Uterus (tissue), 4 donors: ENCODE measurements around the gene MPP3. TPM values are rescaled to one million over a fixed set of nuclear protein-coding genes. Genes with fewer than 3 reads are reported as not detected.

ENCODE experiments used
- DNase-seq, 2 donors: peaks; one replicate each; pipeline ENCODE4 v3.0.0-alpha.2; 2019 to 2020
- H3K27ac ChIP-seq, 2 donors: fragments of 200-600 bp; sonication (generic); 1 replicate in 1 of 2; 2 replicates in 1 of 2; pipeline ENCODE4 v1.5.1; 2016 to 2018
- H3K27me3 ChIP-seq, 2 donors: fragments of 200-600 bp; sonication (generic); one replicate each; pipeline ENCODE4 v1.5.1; 2018 to 2019; ENCODE audit warnings: control low read depth in 1 of 2
- H3K36me3 ChIP-seq, 2 donors: fragments of 200-600 bp; sonication (generic); one replicate each; pipeline ENCODE4 v1.5.1; 2019; ENCODE audit warnings: control low read depth in 1 of 2
- H3K4me1 ChIP-seq, 2 donors: fragments of 200-600 bp; sonication (generic); one replicate each; pipeline ENCODE4 v1.5.1; 2018 to 2019; ENCODE audit warnings: control low read depth in 1 of 2
- H3K4me3 ChIP-seq, 2 donors: fragments of 200-600 bp; sonication (generic); 1 replicate in 1 of 2; 2 replicates in 1 of 2; pipeline ENCODE4 v1.5.1; 2018 to 2019; ENCODE audit warnings: mild to moderate bottlenecking in 1 of 2
- H3K9me3 ChIP-seq, 2 donors: fragments of 200-600 bp; sonication (generic); one replicate each; pipeline ENCODE4 v1.5.1; 2019; ENCODE audit warnings: control low read depth in 1 of 2
- POLR2A ChIP-seq, 2 donors: fragments of 450-650 bp; IDR thresholded peaks; one replicate each; pipeline ENCODE4 v1.6.1; 2016; ENCODE audit warnings: antibody characterized with exemption in 2 of 2, mild to moderate bottlenecking in 1 of 2, moderate library complexity in 1 of 2
- intact Hi-C: fragments of 100-400 bp; cut with DNase I; formaldehyde crosslinking; loops from one replicate; pipeline ENCODE4 v1.15.1; 2023; ENCODE audit warnings: low total_unique reads
- total RNA-seq, 4 donors: library from RNA; depleted of rRNA in 3 of 4; stranded (reverse); fragments of >200 nt in 3 of 4; gene quantifications; one replicate each; pipeline versions ENCODE4 v1.1.0 to v1.2.4, GENCODE V29; 2014 to 2023
- TF ChIP-seq, protein P1 (sequence below), 4 experiments: fragments of 200-600 bp in 2 of 4; fragments of 450-650 bp in 2 of 4; sonication (generic) in 2 of 4; IDR thresholded peaks; one replicate each; pipeline ENCODE4 v1.5.1; 2016 to 2019; ENCODE audit warnings: antibody characterized with exemption in 4 of 4, mild to moderate bottlenecking in 2 of 4, moderate library complexity in 1 of 4
- donor health status: DM: yes; HTN: yes; CAD: no.

MPP3 gene
- total RNA-seq, 4 donors from 2014 or later = 5.6 to 21.2 (median 15.8) TPM

GRCh38 chr17:43772877-43773648 is 59.9 kb downstream of the MPP3 start:
- no peak for DNase-seq
- Histone ChIP-seq H3K4me1 (no peaks in the 10 kb centered on the region), H3K27ac (no peak overlapping the region), H3K4me3 (no peak overlapping the region), H3K9me3 (no peaks in the 10 kb centered on the region), H3K36me3 (no peaks in the 10 kb centered on the region), H3K27me3 (no peaks in the 10 kb centered on the region)
- intact Hi-C loops = no loop called here
- TF ChIP-seq, protein P1, sequence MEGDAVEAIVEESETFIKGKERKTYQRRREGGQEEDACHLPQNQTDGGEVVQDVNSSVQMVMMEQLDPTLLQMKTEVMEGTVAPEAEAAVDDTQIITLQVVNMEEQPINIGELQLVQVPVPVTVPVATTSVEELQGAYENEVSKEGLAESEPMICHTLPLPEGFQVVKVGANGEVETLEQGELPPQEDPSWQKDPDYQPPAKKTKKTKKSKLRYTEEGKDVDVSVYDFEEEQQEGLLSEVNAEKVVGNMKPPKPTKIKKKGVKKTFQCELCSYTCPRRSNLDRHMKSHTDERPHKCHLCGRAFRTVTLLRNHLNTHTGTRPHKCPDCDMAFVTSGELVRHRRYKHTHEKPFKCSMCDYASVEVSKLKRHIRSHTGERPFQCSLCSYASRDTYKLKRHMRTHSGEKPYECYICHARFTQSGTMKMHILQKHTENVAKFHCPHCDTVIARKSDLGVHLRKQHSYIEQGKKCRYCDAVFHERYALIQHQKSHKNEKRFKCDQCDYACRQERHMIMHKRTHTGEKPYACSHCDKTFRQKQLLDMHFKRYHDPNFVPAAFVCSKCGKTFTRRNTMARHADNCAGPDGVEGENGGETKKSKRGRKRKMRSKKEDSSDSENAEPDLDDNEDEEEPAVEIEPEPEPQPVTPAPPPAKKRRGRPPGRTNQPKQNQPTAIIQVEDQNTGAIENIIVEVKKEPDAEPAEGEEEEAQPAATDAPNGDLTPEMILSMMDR (IDR thresholded peaks at IDR 0.05) = no peak
- TF ChIP-seq POLR2A (IDR thresholded peaks at IDR 0.05) = no peak

- TF ChIP-seq POLR2A (IDR thresholded peaks at IDR 0.05) = no peak
- TF ChIP-seq, protein P1 (IDR thresholded peaks at IDR 0.05) = no peak
- H3K27ac ChIP-seq = no peak overlapping the region
- H3K9me3 ChIP-seq = no peaks in the 10 kb centered on the region
- intact Hi-C loops = no loop called here
- no peak overlapping the region for H3K4me3 ChIP-seq
- no peaks in the 10 kb centered on the region for H3K27me3 ChIP-seq
- no peak for DNase-seq
- H3K36me3 ChIP-seq = no peaks in the 10 kb centered on the region
- H3K4me1 ChIP-seq = no peaks in the 10 kb centered on the region
Observed at GRCh38 chr17:43771463-43771862, 61.5 kb downstream of the MPP3 start.

GRCh38 chr17:43770957-43771356 is 62.0 kb downstream of the MPP3 start:
- Histone ChIP-seq H3K27ac (no peak overlapping the region), H3K9me3 (no peaks in the 10 kb centered on the region), H3K4me1 (no peaks in the 10 kb centered on the region), H3K36me3 (no peaks in the 10 kb centered on the region), H3K4me3 (no peak overlapping the region), H3K27me3 (no peaks in the 10 kb centered on the region)
- DNase-seq = no peak
- intact Hi-C loops = no loop called here
- TF ChIP-seq, protein P1 (IDR thresholded peaks at IDR 0.05) = no peak
- TF ChIP-seq POLR2A (IDR thresholded peaks at IDR 0.05) = no peak

- no peak for TF ChIP-seq POLR2A (IDR thresholded peaks at IDR 0.05)
- TF ChIP-seq, protein P1 (IDR thresholded peaks at IDR 0.05) = no peak
- DNase-seq = no peak
- no peaks in the 10 kb centered on the region for H3K36me3 ChIP-seq
- H3K27ac ChIP-seq = no peak overlapping the region
- H3K4me3 ChIP-seq = no peak overlapping the region
- no peaks in the 10 kb centered on the region for H3K9me3 ChIP-seq
- H3K4me1 ChIP-seq = no peaks in the 10 kb centered on the region
- H3K27me3 ChIP-seq = no peaks in the 10 kb centered on the region
- intact Hi-C loops = no loop called here
Observed at GRCh38 chr17:43769859-43770258, 63.1 kb downstream of the MPP3 start.

DNA sequence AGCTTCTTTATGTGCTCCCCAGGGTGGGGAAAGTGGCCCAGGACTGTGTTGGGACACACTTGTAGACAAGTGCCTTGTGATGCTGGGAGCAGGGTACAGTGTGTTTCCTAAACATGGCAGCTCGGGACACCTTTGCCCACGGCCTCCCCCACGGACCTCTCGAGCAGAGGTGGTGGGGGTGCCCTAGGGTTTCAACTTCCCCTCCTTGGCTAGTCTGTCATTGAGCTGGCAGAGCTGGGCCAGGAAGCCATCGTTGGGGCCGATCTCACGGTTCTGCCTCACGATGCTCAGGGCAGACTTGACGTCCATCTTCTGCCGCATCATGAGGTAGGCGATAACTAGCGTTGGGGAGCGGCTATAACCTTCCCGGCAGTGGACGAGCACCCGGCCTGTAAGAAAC is 63.5 kb downstream of the MPP3 start:
- H3K9me3 ChIP-seq = no peaks in the 10 kb centered on the region
- H3K4me1 ChIP-seq = no peaks in the 10 kb centered on the region
- H3K27ac ChIP-seq = no peak overlapping the region
- H3K27me3 ChIP-seq = no peaks in the 10 kb centered on the region
- no peak for DNase-seq
- TF ChIP-seq POLR2A (IDR thresholded peaks at IDR 0.05) = no peak
- TF ChIP-seq, protein P1 (IDR thresholded peaks at IDR 0.05) = no peak
- intact Hi-C loops = no loop called here
- no peaks in the 10 kb centered on the region for H3K36me3 ChIP-seq
- no peak overlapping the region for H3K4me3 ChIP-seq
